AG04450 (cell line): Measurements from ENCODE around the gene PPP1CA. TPM values are rescaled to one million over a fixed set of nuclear protein-coding genes. Genes with fewer than 3 reads are reported as not detected.

Source experiments
- CTCF ChIA-PET: fragments of 300-600, 350-600 bp; formaldehyde crosslinking; extraction: SDS; loops from one replicate; lab custom pipeline; 2022; ENCODE audit warnings: antibody characterized with exemption, inconsistent platforms; lab: Charles Lee
- POLR2A ChIA-PET: fragments of 350-600 bp; formaldehyde crosslinking; extraction: SDS; loops from one replicate; lab custom pipeline; 2021; ENCODE audit warnings: antibody characterized with exemption, inconsistent platforms; lab: Yijun Ruan, JAX
- DNase-seq: peaks from one replicate; pipeline ENCODE4 v3.0.0-alpha.2; 2011; ENCODE audit warnings: low read depth, low spot score
- H3K27ac ChIP-seq: one replicate; pipeline ENCODE4 v1.5.1; 2012; ENCODE audit warnings: low read depth, low read length, control low read depth
- H3K27me3 ChIP-seq: one replicate; pipeline ENCODE4 v1.6.0; 2012; ENCODE audit warnings: low read length; ENCODE audit not compliant: control insufficient read depth, insufficient read depth
- H3K4me3 ChIP-seq: 2 replicates; pipeline ENCODE4 v1.5.1; 2011; ENCODE audit warnings: mild to moderate bottlenecking, low read depth, low read length, control low read depth
- H3K9me3 ChIP-seq: 2 replicates; pipeline ENCODE4 v1.5.1; 2012; ENCODE audit warnings: low read length; ENCODE audit not compliant: control insufficient read depth, insufficient read depth
- CTCF ChIP-seq: IDR thresholded peaks from 2 replicates; pipeline ENCODE4 v1.5.1; 2011; ENCODE audit warnings: low read depth, low read length, control low read depth, inconsistent platforms
- polyA plus RNA-seq: library from polyadenylated mRNA; depleted of rRNA; stranded (reverse); fragments of >200 nt; gene quantifications from 2 replicates; pipeline ENCODE4 v1.2.3, GENCODE V29; 2011

Gene PPP1CA
- polyA plus RNA-seq, 1 experiment = 116 TPM

GRCh38 chr11:67379061-67380058 is 22.3 kb downstream of the PPP1CA start:
- ChIA-PET CTCF (interaction anchor here (1.0 to 24.1 kb wide), 5 partner anchors 10 to 117 kb away, joined by 3 to 716 read pairs (median 5); partner anchors contain the start of genes POLD4 and PPP1CA), POLR2A (interaction anchor here (0.7 to 2.0 kb wide), 5 partner anchors 8 to 26 kb away, joined by 3 to 24 read pairs (median 4); partner anchors contain the start of gene POLD4)
- H3K9me3 ChIP-seq = no peaks in the 10 kb centered on the region
- H3K4me3 ChIP-seq = no peak overlapping the region
- no peaks in the 10 kb centered on the region for H3K27me3 ChIP-seq
- no peak for DNase-seq
- no peak for TF ChIP-seq CTCF
- peak overlapping the region; percentile 21 for H3K27ac ChIP-seq

- CTCF ChIA-PET = interaction anchor here (1.0 to 24.1 kb wide), 4 partner anchors 20 to 116 kb away, joined by 3 to 716 read pairs (median 62); partner anchors contain the start of genes POLD4 and PPP1CA
- H3K27ac ChIP-seq = no peak overlapping the region
- H3K9me3 ChIP-seq = no peaks in the 10 kb centered on the region
- DNase-seq = no peak
- H3K27me3 ChIP-seq = no peaks in the 10 kb centered on the region
- H3K4me3 ChIP-seq = no peak overlapping the region
- POLR2A ChIA-PET = interaction anchor here (0.6 to 1.5 kb wide), 2 partner anchors 25 to 455 kb away, joined by 3 to 4 read pairs; partner anchors contain the start of gene POLD4
- no peak for TF ChIP-seq CTCF
These were observed 23.1 kb downstream of the PPP1CA start for GRCh38 chr11:67378544-67378943.

GRCh38 chr11:67376873-67377808 is 24.5 kb downstream of the PPP1CA start:
- TF ChIP-seq CTCF = no peak
- H3K27me3 ChIP-seq = no peaks in the 10 kb centered on the region
- no peak overlapping the region for H3K27ac ChIP-seq
- no peak for DNase-seq
- no peak overlapping the region for H3K4me3 ChIP-seq
- POLR2A ChIA-PET = interaction anchor here (8.0 kb wide), 1 partner anchor 23 kb away, joined by 106 read pairs; the partner anchor contains the start of gene POLD4
- CTCF ChIA-PET = interaction anchor here (0.6 to 24.1 kb wide), 4 partner anchors 19 to 45 kb away, joined by 3 to 716 read pairs (median 63); partner anchors contain the start of gene POLD4
- no peaks in the 10 kb centered on the region; the same call in 1 of the 2 replicates for H3K9me3 ChIP-seq

GRCh38 chr11:67376063-67376820 is 25.4 kb downstream of the PPP1CA start:
- Histone ChIP-seq H3K4me3 (no peak overlapping the region), H3K27ac (no peak overlapping the region), H3K27me3 (no peaks in the 10 kb centered on the region), H3K9me3 (no peaks in the 10 kb centered on the region; the same call in 1 of the 2 replicates)
- no peak for DNase-seq
- CTCF ChIA-PET = interaction anchor here (0.6 to 24.1 kb wide), 4 partner anchors 18 to 44 kb away, joined by 3 to 716 read pairs (median 63); partner anchors contain the start of genes POLD4 and PPP1CA
- POLR2A ChIA-PET = interaction anchor here (8.0 kb wide), 1 partner anchor 22 kb away, joined by 106 read pairs; the partner anchor contains the start of gene POLD4
- TF ChIP-seq CTCF = no peak
